ENCODE results near the gene PIK3C3. TPM values are rescaled to one million over a fixed set of nuclear protein-coding genes. Genes with fewer than 3 reads are reported as not detected.

The PIK3C3 gene
- total RNA-seq, 1 donor from 2014 or later, result 41.5 TPM

DNA sequence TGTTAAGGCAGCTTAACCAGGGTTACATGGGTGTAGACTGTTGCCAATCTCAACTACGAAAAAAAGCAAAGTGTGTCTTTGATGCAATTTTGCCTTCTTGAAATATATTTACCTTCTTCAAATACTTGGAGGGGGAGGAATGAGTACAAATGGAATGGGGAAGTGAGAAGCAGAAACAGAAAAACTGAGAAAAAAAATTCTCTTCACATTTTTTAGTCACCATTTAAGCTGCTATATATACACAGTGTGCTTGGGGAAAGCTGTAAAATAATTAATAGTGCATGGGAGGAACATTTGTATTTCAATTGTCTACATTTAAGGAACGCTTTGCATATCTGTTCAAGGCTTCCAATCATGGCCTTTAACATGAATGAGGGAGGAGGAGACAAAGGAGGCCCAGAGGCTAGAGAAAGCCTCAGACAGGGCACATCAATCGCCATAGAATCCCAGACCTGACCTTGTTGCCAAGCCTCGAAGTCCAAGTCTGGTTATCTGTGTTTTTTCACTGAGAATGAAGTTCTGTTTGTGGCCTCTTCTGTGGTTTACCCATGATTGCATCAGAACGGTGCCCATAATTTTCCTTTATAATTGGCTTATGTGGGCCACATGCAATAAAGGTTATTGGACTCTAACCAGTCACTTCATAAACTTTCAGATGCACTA lies 158.6 kb downstream of the PIK3C3 start:
- H3K27me3 Mint-ChIP-seq (ENCODE audit: low read depth), result no peaks in the 10 kb centered on the region
- H3K4me1 Mint-ChIP-seq, result peaks cover 17% of the 10 kb centered on the region
- no peaks in the 10 kb centered on the region for H3K9me3 Mint-ChIP-seq
- no peaks in the 10 kb centered on the region for H3K36me3 Mint-ChIP-seq (ENCODE audit: low read depth)
- DNase-seq (ENCODE audit: low read depth, low spot score), result no peak
- no peak overlapping the region for H3K27ac Mint-ChIP-seq (ENCODE audit: unreplicated experiment)
- H3K4me3 Mint-ChIP-seq, result no peak overlapping the region
- TF ChIP-seq, protein P1, sequence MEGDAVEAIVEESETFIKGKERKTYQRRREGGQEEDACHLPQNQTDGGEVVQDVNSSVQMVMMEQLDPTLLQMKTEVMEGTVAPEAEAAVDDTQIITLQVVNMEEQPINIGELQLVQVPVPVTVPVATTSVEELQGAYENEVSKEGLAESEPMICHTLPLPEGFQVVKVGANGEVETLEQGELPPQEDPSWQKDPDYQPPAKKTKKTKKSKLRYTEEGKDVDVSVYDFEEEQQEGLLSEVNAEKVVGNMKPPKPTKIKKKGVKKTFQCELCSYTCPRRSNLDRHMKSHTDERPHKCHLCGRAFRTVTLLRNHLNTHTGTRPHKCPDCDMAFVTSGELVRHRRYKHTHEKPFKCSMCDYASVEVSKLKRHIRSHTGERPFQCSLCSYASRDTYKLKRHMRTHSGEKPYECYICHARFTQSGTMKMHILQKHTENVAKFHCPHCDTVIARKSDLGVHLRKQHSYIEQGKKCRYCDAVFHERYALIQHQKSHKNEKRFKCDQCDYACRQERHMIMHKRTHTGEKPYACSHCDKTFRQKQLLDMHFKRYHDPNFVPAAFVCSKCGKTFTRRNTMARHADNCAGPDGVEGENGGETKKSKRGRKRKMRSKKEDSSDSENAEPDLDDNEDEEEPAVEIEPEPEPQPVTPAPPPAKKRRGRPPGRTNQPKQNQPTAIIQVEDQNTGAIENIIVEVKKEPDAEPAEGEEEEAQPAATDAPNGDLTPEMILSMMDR (conservative IDR thresholded peaks at IDR 0.05), result no peak

DNA sequence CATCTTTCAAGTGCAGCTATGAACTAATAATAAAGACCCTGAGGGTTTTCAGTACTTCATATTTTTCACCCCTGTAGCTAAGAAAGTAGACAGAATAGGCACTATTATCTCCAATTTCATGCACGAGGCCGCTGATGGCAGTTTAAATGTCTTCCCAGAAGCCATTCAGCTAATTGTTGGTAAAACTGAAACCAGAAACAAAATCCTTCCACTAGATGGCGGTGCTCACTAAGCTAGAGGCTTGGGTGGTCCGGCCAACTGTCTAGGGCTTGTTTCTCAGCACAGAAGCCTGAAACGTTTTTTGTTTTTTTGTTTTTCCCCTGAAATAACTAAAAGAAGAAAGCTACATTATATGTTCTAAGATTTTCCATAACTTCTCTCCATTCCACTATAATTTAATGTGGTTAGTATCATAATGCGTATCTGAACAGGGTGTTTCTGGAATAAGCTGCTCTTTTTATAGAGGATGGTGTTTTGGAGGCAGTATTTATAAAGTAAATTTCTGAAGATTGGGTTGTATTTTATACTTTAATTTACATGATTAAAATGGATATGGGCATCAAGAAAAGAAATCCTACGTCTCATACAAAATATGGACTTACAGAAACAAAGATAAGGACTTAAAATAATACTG lies 159.4 kb downstream of the PIK3C3 start:
- no peak overlapping the region for H3K4me3 Mint-ChIP-seq
- H3K27ac Mint-ChIP-seq (ENCODE audit: unreplicated experiment), result no peak overlapping the region
- H3K4me1 Mint-ChIP-seq, result peaks cover 16% of the 10 kb centered on the region
- H3K27me3 Mint-ChIP-seq (ENCODE audit: low read depth), result no peaks in the 10 kb centered on the region
- TF ChIP-seq, protein P1 (conservative IDR thresholded peaks at IDR 0.05), result peak; percentile 96
- DNase-seq (ENCODE audit: low read depth, low spot score), result peak; percentile 77
- H3K36me3 Mint-ChIP-seq (ENCODE audit: low read depth), result no peaks in the 10 kb centered on the region
- no peaks in the 10 kb centered on the region for H3K9me3 Mint-ChIP-seq

GRCh38 chr18:42126586-42126985 lies 171.6 kb downstream of the PIK3C3 start:
- H3K4me3 Mint-ChIP-seq, result no peak overlapping the region
- TF ChIP-seq, protein P1 (conservative IDR thresholded peaks at IDR 0.05), result no peak
- no peaks in the 10 kb centered on the region for H3K4me1 Mint-ChIP-seq
- peaks cover 3% of the 10 kb centered on the region for H3K36me3 Mint-ChIP-seq (ENCODE audit: low read depth)
- no peak overlapping the region for H3K27ac Mint-ChIP-seq (ENCODE audit: unreplicated experiment)
- H3K9me3 Mint-ChIP-seq, result peaks cover 12% of the 10 kb centered on the region
- DNase-seq (ENCODE audit: low read depth, low spot score), result no peak
- H3K27me3 Mint-ChIP-seq (ENCODE audit: low read depth), result no peaks in the 10 kb centered on the region

DNA sequence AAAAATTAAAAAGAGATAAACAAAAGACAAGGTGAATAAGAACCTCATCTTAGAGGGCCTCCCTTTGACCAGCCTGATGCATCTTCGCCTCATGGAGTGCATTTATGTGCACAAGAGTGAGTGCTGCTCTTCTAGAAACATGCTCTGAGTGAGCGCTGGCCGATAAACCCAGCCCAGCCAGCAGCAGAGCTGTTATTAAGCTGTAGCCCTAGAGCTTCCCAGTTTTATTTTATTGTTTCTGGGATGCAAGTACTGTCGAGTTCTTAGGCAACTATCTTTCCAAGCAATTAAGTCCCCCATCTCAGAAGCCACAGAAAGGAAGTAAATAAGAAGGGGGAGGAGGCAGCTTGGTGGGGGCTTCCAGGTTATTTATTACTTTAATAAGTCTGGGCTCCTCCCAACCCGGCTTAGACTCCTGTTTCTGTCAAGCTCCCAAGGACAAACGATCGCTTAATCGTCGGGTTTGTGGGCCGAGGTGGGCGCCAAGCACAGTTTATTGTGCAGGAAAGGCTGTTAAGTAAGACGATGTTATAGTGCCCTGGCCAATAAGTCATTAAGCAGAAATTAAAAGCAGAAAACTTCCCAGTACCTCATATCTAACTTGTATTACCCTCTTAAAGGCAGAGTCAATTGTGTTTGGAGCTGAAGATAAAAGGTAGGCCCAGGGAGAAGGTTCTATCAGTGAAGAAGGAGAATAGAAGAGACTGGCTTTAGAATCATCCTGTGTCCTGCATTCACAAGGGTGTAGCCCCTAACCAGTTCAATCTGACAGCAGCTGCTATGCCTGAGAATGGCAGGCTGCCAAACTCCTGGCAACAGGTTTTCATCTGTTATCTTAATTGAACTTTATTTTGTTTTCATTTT lies 176.3 kb downstream of the PIK3C3 start:
- Mint-ChIP-seq H3K4me1 (no peaks in the 10 kb centered on the region), H3K27me3 (ENCODE audit: low read depth) (no peaks in the 10 kb centered on the region), H3K4me3 (no peak overlapping the region), H3K9me3 (no peaks in the 10 kb centered on the region), H3K36me3 (ENCODE audit: low read depth) (no peaks in the 10 kb centered on the region), H3K27ac (ENCODE audit: unreplicated experiment) (no peak overlapping the region)
- TF ChIP-seq, protein P1 (conservative IDR thresholded peaks at IDR 0.05), result no peak
- DNase-seq (ENCODE audit: low read depth, low spot score), result no peak

- H3K4me3 Mint-ChIP-seq, result no peak overlapping the region
- no peaks in the 10 kb centered on the region for H3K36me3 Mint-ChIP-seq (ENCODE audit: low read depth)
- DNase-seq (ENCODE audit: low read depth, low spot score), result no peak
- no peaks in the 10 kb centered on the region for H3K9me3 Mint-ChIP-seq
- TF ChIP-seq, protein P1 (conservative IDR thresholded peaks at IDR 0.05), result no peak
- no peak overlapping the region for H3K27ac Mint-ChIP-seq (ENCODE audit: unreplicated experiment)
- no peaks in the 10 kb centered on the region for H3K27me3 Mint-ChIP-seq (ENCODE audit: low read depth)
- no peaks in the 10 kb centered on the region for H3K4me1 Mint-ChIP-seq
Measured at GRCh38 chr18:42131930-42132244, 176.9 kb downstream of the PIK3C3 start.
